K562 (cell line): ENCODE results near the gene ARSD. TPM values are rescaled to one million over a fixed set of nuclear protein-coding genes. Genes with fewer than 3 reads are reported as not detected.

Experiments
- ATAC-seq: fragments of 200-7000 bp; cut with Tn5 transposase; 3 replicates; pipeline ENCODE4 v1.9.1; 2020; ENCODE audit warnings: moderate library complexity
- BruUV-seq: library from RNA; stranded (reverse); fragments of 400-500 nt; replicated peaks from 2 replicates; lab custom pipeline; 2021; lab: Mats Ljungman, UMichigan
- CTCF ChIA-PET: fragments of 300-600 bp; formaldehyde crosslinking; extraction: SDS; loops from one replicate; lab custom pipeline; 2021; ENCODE audit warnings: low intra/inter-chr PET ratio; lab: Yijun Ruan, JAX
- POLR2A ChIA-PET: fragments of 300-600, 350-650 bp; sonication (Branson Sonifier 250); formaldehyde crosslinking; extraction: SDS; loops from one replicate; lab custom pipeline; 2021; ENCODE audit warnings: antibody characterized with exemption, inconsistent platforms; lab: Yijun Ruan, JAX
- DNase-seq, 4 experiments: peaks; one replicate each; pipeline versions ENCODE4 v3.0.0 to v3.0.0-alpha.2; 2011 to 2018; ENCODE audit warnings: low spot score in 3 of 4, mixed read lengths in 3 of 4; ENCODE audit errors: extremely low read depth in 1 of 4
- FAIRE-seq: peaks from 2 replicates; lab custom pipeline; 2011; peaks lifted over from hg19 to GRCh38; lab: Jason Lieb, UNC
- H2AFZ ChIP-seq: 2 replicates; pipeline ENCODE4 v1.6.0; 2011; ENCODE audit warnings: low read depth, low read length, control low read depth, inconsistent platforms
- H3K27ac ChIP-seq: fragments of 200-600 bp; 3 replicates; pipeline ENCODE4 v1.8.0; 2011; ENCODE audit warnings: low read depth, mild to moderate bottlenecking, control low read depth, inconsistent platforms, low read length, moderate library complexity, mixed read lengths; ENCODE audit errors: extremely low read depth
- H3K27me3 ChIP-seq, 2 experiments: fragments of 300-600 bp in 1 of 2; 2 replicates in 1 of 2; 3 replicates in 1 of 2; pipeline versions ENCODE4 v1.6.0 to v1.8.0; 2011; ENCODE audit warnings: inconsistent platforms in 2 of 2, low read length in 2 of 2, mild to moderate bottlenecking in 1 of 2, mixed read lengths in 1 of 2, moderate library complexity in 1 of 2; ENCODE audit not compliant: control insufficient read depth in 2 of 2, insufficient read depth in 2 of 2
- H3K36me3 ChIP-seq: fragments of 300-600 bp; 3 replicates; pipeline ENCODE4 v1.8.0; 2011; ENCODE audit warnings: mild to moderate bottlenecking, low read length, inconsistent platforms; ENCODE audit not compliant: control insufficient read depth, insufficient read depth
- H3K4me1 ChIP-seq, 2 experiments: fragments of 200-600 bp in 1 of 2; replicated peaks in 1 of 2; 2 replicates in 1 of 2; 3 replicates in 1 of 2; pipeline versions ENCODE4 v1.5.1 to v1.8.0; 2011; ENCODE audit warnings: inconsistent platforms in 2 of 2, low read length in 2 of 2, mild to moderate bottlenecking in 1 of 2, mixed read lengths in 1 of 2, moderate library complexity in 1 of 2; ENCODE audit not compliant: control insufficient read depth in 2 of 2, insufficient read depth in 2 of 2
- H3K4me2 ChIP-seq: 2 replicates; pipeline ENCODE4 v1.6.1; 2011; ENCODE audit warnings: low read length, control low read depth, inconsistent platforms, mixed read lengths; ENCODE audit not compliant: insufficient read depth
- H3K4me3 ChIP-seq: fragments of 200-600 bp; sonication (generic), shearing (Covaris generic); 2 replicates; pipeline ENCODE4 v1.5.1; 2016; ENCODE audit warnings: control low read depth, inconsistent platforms
- H3K79me2 ChIP-seq: fragments of 200-600 bp; 3 replicates; pipeline ENCODE4 v1.8.0; 2011; ENCODE audit warnings: low read length, inconsistent platforms; ENCODE audit not compliant: control insufficient read depth, insufficient read depth
- H3K9ac ChIP-seq, 2 experiments: 2 replicates each; pipeline versions ENCODE4 v1.6.0 to v1.6.1; 2011; ENCODE audit warnings: low read depth in 2 of 2, low read length in 2 of 2, control low read depth in 1 of 2, inconsistent platforms in 1 of 2, mild to moderate bottlenecking in 1 of 2, mixed read lengths in 1 of 2; ENCODE audit not compliant: insufficient read depth in 1 of 2
- H3K9me1 ChIP-seq: one replicate; pipeline ENCODE4 v1.6.0; 2011; ENCODE audit warnings: inconsistent platforms, mild to moderate bottlenecking, low read length, moderate library complexity; ENCODE audit not compliant: control insufficient read depth, insufficient read depth
- H3K9me3 ChIP-seq: replicated peaks from 2 replicates; pipeline ENCODE4 v1.5.1; 2011; ENCODE audit warnings: low read depth, low read length, inconsistent platforms; ENCODE audit not compliant: control insufficient read depth, insufficient read depth
- H4K20me1 ChIP-seq: replicated peaks from 2 replicates; pipeline ENCODE4 v1.6.1; 2011; ENCODE audit warnings: low read length, inconsistent platforms, mixed read lengths; ENCODE audit not compliant: control insufficient read depth, insufficient read depth
- BMI1 ChIP-seq: fragments of 150-350 bp; IDR thresholded peaks from 2 replicates; pipeline ENCODE4 v1.6.1; 2014; ENCODE audit warnings: low read length
- CEBPB ChIP-seq: fragments of 450-650 bp; IDR thresholded peaks from 2 replicates; pipeline ENCODE4 v1.6.1; 2016; ENCODE audit warnings: missing genetic modification characterization, missing compliant biosample characterization
- E2F3 ChIP-seq: fragments of 250-450 bp; sonication (Bioruptor Pico); IDR thresholded peaks from 2 replicates; pipeline ENCODE4 v1.4.0; 2020; ENCODE audit warnings: mild to moderate bottlenecking
- EWSR1 ChIP-seq: fragments of 450-650 bp; IDR thresholded peaks from 2 replicates; pipeline ENCODE4 v1.6.1; 2018; ENCODE audit warnings: borderline replicate concordance, mild to moderate bottlenecking, low read depth, moderate library complexity; ENCODE audit not compliant: partially characterized antibody
- HDAC2 ChIP-seq: fragments of 450-650 bp; IDR thresholded peaks from 2 replicates; pipeline ENCODE4 v1.6.1; 2016; ENCODE audit warnings: mild to moderate bottlenecking
- MYNN ChIP-seq, 2 experiments: sonication (generic); formaldehyde crosslinking in 1 of 2; IDR thresholded peaks; 2 replicates each; pipeline versions ENCODE4 v1.5.0 to v1.6.1; 2016 to 2020; ENCODE audit warnings: antibody characterized with exemption in 1 of 2, missing genetic modification reagents in 1 of 2
- ZC3H4 ChIP-seq: sonication (generic); formaldehyde crosslinking; IDR thresholded peaks from 2 replicates; pipeline ENCODE4 v1.9.0; 2021; ENCODE audit warnings: missing genetic modification reagents, borderline replicate concordance
- ZNF24 ChIP-seq: fragments of 450-650 bp; IDR thresholded peaks from 2 replicates; pipeline ENCODE4 v1.6.1; 2016
- ZNF76 ChIP-seq: fragments of 250-450 bp; sonication (Bioruptor Pico); IDR thresholded peaks from 2 replicates; pipeline ENCODE4 v1.4.0; 2020; ENCODE audit warnings: mild to moderate bottlenecking, moderate library complexity, borderline replicate concordance
- WGBS: fragments of 100-300 bp; shearing (Covaris generic); methylation state at CpG from one replicate; pipeline ENCODE4 v1.1.6; 2016; ENCODE audit warnings: low coverage, mixed read lengths; ENCODE audit not compliant: insufficient coverage; ENCODE audit errors: missing lambda C conversion rate; 5-methylcytosine and 5-hydroxymethylcytosine counted together
- in situ Hi-C: fragments of 300-500 bp; cut with MboI; formaldehyde crosslinking; loops from 4 replicates; pipeline ENCODE4 v1.15.0; 2018; ENCODE audit warnings: inconsistent platforms, mixed read lengths
- intact Hi-C: fragments of 100-400 bp; cut with micrococcal nuclease; formaldehyde crosslinking; loops from 2 replicates; pipeline ENCODE4 v1.14.2; 2022
- polyA plus RNA-seq, 8 experiments: library from polyadenylated mRNA; depleted of rRNA in 4 of 8; stranded (reverse) in 5 of 8; unstranded in 3 of 8; fragments of >200 nt; fragmentation: Nextera tagmentation in 2 of 8; fragmentation: Illumina TruSeq in 1 of 8; extraction: Ambion mirVana in 2 of 8; extraction: Trizol in 1 of 8; gene quantifications; 2 replicates each; pipeline versions ENCODE4 v1.2.1 to v1.2.3, GENCODE V29; 2011 to 2014; ENCODE audit warnings: inconsistent platforms in 1 of 8, missing spikeins in 1 of 8
- total RNA-seq, 7 experiments: library from RNA; depleted of rRNA in 6 of 7; stranded (reverse); fragments of >200 nt in 6 of 7; fragmentation: Illumina TruSeq in 2 of 7; extraction: Trizol in 2 of 7; gene quantifications; 2 replicates each; pipeline versions ENCODE4 v1.2.1 to v1.2.3, GENCODE V29; 2011 to 2021; ENCODE audit warnings: low replicate concordance in 1 of 7
- TF ChIP-seq, protein P1 (sequence below): sonication (generic); formaldehyde crosslinking; IDR thresholded peaks from 2 replicates; pipeline ENCODE4 v1.8.0; 2022; ENCODE audit warnings: mild to moderate bottlenecking, missing genetic modification reagents

ARSD gene
- total and polyA plus RNA-seq, 9 of the 15 experiments (the other 6 are each of a cell fraction or from before 2014, with no cell fraction given), result 0.05 to 0.23 (median 0.09) TPM; not detected in 1

- DNase-seq, result no peak
- WGBS, result 0% methylated on average over 4 of the region's 4 CpGs
- H3K4me1 ChIP-seq, result no peaks in the 10 kb centered on the region
- no peak overlapping the region for H3K4me2 ChIP-seq
- peaks cover 10 to 34% of the 10 kb centered on the region in 2 experiments for H3K27me3 ChIP-seq
- H3K4me3 ChIP-seq, result no peak overlapping the region
- H4K20me1 ChIP-seq, result no peaks in the 10 kb centered on the region
- intact Hi-C loops, result no loop called here
- in situ Hi-C loops, result no loop called here
- H3K9me1 ChIP-seq, result no peaks in the 10 kb centered on the region
- POLR2A ChIA-PET, result interaction anchor here (0.9 kb wide), 1 partner anchor 71 kb away, joined by 3 read pairs; no protein-coding TSS in a partner anchor
- no peaks in the 10 kb centered on the region for H3K36me3 ChIP-seq
- no peak for ATAC-seq
- TF ChIP-seq ZNF76 (no peak), HDAC2 (no peak), CEBPB (0 out of 2 replicates have a peak, but pooled peaks have one; percentile 13)
- CTCF ChIA-PET, result no interaction called here
- FAIRE-seq, result no peak
- no TSS peak for BruUV-seq
- H2AFZ ChIP-seq, result no peak overlapping the region
- no peaks in the 10 kb centered on the region for H3K79me2 ChIP-seq
- H3K9ac ChIP-seq, result no peak overlapping the region
- H3K27ac ChIP-seq, result no peak overlapping the region
- no peaks in the 10 kb centered on the region for H3K9me3 ChIP-seq
Observed at GRCh38 chrX:2955838-2956237, 26.7 kb upstream of the ARSD start.

DNA sequence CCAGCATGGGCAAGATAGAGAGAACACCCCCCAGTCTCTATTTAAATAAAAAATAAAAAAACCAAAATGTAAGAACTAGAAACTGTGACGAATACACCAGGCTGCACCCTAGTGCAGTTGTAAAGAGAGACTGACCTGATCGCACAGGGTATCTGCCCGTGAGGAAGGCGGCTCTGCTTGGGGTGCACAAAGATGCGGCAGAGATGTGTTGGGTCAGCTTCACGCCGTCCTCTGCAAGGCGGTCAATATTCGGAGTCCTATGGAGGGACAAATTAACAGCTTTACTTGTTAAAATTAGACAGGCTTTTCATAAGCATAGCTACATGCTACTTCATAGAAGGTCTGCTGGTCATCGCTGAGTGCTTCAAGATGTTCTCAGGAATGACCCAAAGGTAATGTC, 26.1 kb upstream of the ARSD start:
- TF ChIP-seq E2F3 (CRISPR knock-in tag) (no peak), BMI1 (no peak), MYNN (IDR thresholded peaks at IDR 0.05) (no peak), MYNN (CRISPR knock-in tag; IDR thresholded peaks at IDR 0.05) (no peak), ZNF24 (no peak), ZC3H4 (CRISPR knock-in tag) (no peak), EWSR1 (no peak)
- TF ChIP-seq, protein P1, sequence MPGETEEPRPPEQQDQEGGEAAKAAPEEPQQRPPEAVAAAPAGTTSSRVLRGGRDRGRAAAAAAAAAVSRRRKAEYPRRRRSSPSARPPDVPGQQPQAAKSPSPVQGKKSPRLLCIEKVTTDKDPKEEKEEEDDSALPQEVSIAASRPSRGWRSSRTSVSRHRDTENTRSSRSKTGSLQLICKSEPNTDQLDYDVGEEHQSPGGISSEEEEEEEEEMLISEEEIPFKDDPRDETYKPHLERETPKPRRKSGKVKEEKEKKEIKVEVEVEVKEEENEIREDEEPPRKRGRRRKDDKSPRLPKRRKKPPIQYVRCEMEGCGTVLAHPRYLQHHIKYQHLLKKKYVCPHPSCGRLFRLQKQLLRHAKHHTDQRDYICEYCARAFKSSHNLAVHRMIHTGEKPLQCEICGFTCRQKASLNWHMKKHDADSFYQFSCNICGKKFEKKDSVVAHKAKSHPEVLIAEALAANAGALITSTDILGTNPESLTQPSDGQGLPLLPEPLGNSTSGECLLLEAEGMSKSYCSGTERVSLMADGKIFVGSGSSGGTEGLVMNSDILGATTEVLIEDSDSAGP (CRISPR knock-in tag), result no peak
- Histone ChIP-seq H2AFZ (no peak overlapping the region), H3K4me1 (no peaks in the 10 kb centered on the region), H3K9me1 (no peaks in the 10 kb centered on the region), H3K4me2 (no peak overlapping the region), H3K4me3 (no peak overlapping the region), H3K79me2 (no peaks in the 10 kb centered on the region), H3K27ac (no peak overlapping the region), H3K9ac (no peak overlapping the region), H4K20me1 (no peaks in the 10 kb centered on the region), H3K36me3 (no peaks in the 10 kb centered on the region), H3K9me3 (no peaks in the 10 kb centered on the region), H3K27me3 (peaks cover 10 to 31% of the 10 kb centered on the region in 2 experiments)
- CTCF ChIA-PET, result no interaction called here
- intact Hi-C loops (no loop called here), in situ Hi-C loops (no loop called here)
- FAIRE-seq (no peak), ATAC-seq (no peak), DNase-seq (no peak)
- BruUV-seq, result no TSS peak
- WGBS, result 6% methylated on average over 10 of the region's 10 CpGs
- POLR2A ChIA-PET, result interaction anchor here (1.0 kb wide), 1 partner anchor 10 kb away, joined by 3 read pairs; no protein-coding TSS in a partner anchor
